RWPE1 (cell line): ENCODE results near the gene RAB40C.

Experiments
- CTCF ChIA-PET: fragments of 350-600 bp; sonication (Branson Sonifier 250); formaldehyde crosslinking; extraction: SDS; loops from one replicate; lab custom pipeline; 2021; lab: Yijun Ruan, JAX
- POLR2A ChIA-PET: fragments of 400-600 bp; formaldehyde crosslinking; extraction: SDS; loops from one replicate; lab custom pipeline; 2020; ENCODE audit warnings: antibody characterized with exemption; ENCODE audit not compliant: low non-redundant PET; lab: Yijun Ruan, JAX
- DNase-seq: peaks from one replicate; pipeline ENCODE4 v3.0.0; 2012; ENCODE audit warnings: low spot score
- H3K27ac ChIP-seq: fragments of 450-650 bp; 2 replicates; pipeline ENCODE4 v1.5.1; 2017
- CTCF ChIP-seq: fragments of 450-650 bp; conservative IDR thresholded peaks from 2 replicates; pipeline ENCODE4 v1.5.1; 2017; ENCODE audit warnings: low read depth, mild to moderate bottlenecking

RAB40C gene

DNA sequence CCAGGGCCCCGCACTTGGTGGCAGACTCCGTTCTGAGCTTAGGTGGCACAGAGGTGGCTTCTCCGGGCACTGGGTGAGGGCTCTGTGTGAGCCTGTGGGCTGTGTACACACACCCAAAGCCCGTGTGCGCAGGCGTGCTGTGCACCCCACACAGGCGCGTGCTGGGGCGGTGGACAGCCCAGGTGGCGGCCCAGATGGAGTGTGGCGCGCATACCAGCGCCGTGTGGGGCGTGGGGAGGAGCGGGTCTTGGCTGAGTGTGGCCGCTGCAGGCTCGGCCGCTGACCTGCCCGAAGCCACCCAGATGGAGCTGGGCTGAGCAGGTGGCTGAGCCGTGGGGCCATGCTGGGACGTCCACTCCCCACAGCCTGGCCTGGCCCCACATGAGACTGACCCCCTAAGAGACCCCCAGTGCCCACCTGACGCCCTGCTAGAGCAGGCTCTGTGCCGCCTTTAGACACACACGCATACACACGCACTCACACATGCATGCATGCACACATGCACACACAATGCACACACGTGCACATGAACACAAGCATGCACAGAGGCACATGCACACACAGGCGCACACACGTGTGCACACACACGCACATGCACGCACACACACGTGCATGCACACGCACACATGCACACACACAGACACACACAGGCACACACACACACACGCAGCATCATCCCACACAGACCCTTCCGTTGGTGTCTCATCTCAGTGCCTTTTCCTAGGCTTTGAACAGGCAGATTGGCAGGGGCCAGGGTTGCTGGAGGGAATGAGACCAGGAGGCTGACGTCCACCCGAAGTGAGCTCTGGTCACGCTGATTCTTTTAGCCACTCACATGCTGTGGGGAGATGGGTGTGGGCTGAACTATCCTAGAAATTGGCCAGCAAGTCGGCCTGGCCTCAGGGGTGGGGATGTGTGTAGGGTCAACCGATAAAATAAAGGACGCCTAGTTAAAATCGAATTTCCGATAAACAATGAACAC, 27.6 kb upstream of the RAB40C start:
- no peak overlapping the region for H3K27ac ChIP-seq
- POLR2A ChIA-PET: interaction anchor here (0.7 kb wide), 1 partner anchor 36 kb away, joined by 4 read pairs; no protein-coding TSS in a partner anchor
- no peak for TF ChIP-seq CTCF
- CTCF ChIA-PET: no interaction called here
- no peak for DNase-seq

DNA sequence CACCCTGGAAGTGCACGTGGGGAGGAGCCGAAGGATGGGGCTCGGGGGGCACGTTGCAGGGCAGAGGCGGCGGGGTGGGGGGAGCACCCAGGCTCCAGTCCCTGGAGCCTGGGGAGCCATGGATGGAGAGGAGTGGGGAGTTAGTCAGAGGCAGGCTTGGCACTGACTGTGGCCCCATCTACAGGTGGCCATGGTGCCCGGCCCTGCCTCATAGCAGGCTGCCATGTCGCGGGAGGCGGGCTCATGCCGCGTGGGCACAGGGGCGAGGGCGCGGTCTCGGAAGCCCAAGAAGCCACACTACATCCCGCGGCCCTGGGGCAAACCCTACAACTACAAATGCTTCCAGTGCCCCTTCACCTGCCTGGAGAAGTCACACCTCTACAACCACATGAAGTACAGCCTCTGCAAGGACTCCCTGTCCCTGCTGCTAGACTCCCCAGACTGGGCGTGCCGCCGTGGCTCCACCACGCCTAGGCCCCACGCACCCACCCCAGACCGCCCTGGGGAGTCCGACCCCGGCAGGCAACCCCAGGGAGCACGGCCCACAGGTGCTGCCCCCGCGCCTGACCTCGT, 26.7 kb upstream of the RAB40C start:
- no peak for DNase-seq
- no peak for TF ChIP-seq CTCF
- no peak overlapping the region for H3K27ac ChIP-seq
- ChIA-PET CTCF (no interaction called here), POLR2A (interaction anchor here (0.7 kb wide), 1 partner anchor 37 kb away, joined by 4 read pairs; no protein-coding TSS in a partner anchor)

- no peak for DNase-seq
- no peak for TF ChIP-seq CTCF
- peak overlapping the region; percentile 90; the same call in 1 of the 2 replicates for H3K27ac ChIP-seq
- ChIA-PET POLR2A (no interaction called here), CTCF (no interaction called here)
Observed at GRCh38 chr16:564690-565418, 25.0 kb upstream of the RAB40C start.

DNA sequence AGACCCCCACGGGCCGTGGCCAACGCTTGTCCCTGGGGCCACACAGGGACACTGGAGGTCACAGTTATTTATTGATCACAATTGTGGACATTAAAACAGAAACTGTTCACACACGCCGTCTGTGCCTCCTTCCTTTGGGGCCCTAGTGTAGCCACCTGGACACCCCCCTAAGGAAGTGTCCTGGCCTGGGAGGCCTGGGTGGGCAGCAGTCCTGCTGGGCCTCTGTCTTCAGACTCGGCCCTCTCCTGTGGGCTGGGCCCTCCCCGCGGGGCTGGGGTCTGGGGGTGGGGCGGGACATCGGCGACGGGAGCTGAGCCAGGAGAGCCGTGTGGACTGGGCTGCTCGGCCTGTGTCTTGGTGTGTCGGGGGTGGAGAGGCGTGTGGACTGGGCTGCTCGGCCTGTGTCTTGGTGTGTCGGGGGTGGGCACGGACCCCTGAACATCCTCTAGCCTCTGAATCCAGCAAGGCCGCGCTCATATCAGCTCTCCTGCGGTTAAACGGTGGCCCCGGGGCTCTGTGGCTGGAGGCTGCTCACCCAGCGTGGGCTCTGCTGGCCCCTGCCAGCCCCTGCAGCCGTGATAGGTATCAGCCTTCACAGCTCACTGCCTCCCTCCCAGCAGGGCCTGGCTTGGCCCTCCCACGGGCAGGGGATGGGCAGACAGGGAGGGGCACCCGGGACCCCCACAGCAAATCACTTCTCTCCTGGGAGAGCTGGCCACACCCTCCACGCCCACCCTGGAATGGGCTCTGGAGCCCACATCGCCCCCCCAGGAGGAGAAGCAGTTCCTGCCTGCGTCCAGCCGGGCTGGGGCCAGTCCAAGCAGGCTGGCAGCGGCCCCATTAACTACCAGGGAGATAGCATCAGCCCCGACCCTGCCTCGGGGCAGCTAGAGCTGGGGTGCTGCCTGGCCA, 24.2 kb upstream of the RAB40C start:
- DNase-seq: no peak
- ChIA-PET POLR2A (interaction anchor here (0.5 kb wide), 1 partner anchor 183 kb away, joined by 3 read pairs; no protein-coding TSS in a partner anchor), CTCF (no interaction called here)
- H3K27ac ChIP-seq: peak overlapping the region; percentile 90
- TF ChIP-seq CTCF: no peak

- ChIA-PET POLR2A (interaction anchor here (0.7 kb wide), 1 partner anchor 60 kb away, joined by 3 read pairs; no protein-coding TSS in a partner anchor), CTCF (no interaction called here)
- no peak for TF ChIP-seq CTCF
- peak within 1 kb of the TSS; percentile 90 for H3K27ac ChIP-seq
- DNase-seq: peak; percentile 32
Observed at GRCh38 chr16:566475-567372, 23.1 kb upstream of the RAB40C start, which contains the start of gene NHLRC4. NHLRC4 (plus strand) TSS chr16:567005; CDS start chr16:568048, 1,043 bp downstream.
